Lower leg skin (tissue), 3 donors: Measurements from ENCODE around the gene POLDIP2.

Experiments used
- CTCF ChIP-seq, 3 donors: fragments of 450-650 bp; IDR thresholded peaks; one replicate each; pipeline ENCODE4 v1.5.1; 2016; ENCODE audit warnings: antibody characterized with exemption in 3 of 3, mild to moderate bottlenecking in 3 of 3, moderate library complexity in 2 of 3
- POLR2A ChIP-seq, 2 donors: fragments of 450-650 bp; IDR thresholded peaks; one replicate each; pipeline ENCODE4 v1.6.1; 2016 to 2017; ENCODE audit warnings: antibody characterized with exemption in 2 of 2, mild to moderate bottlenecking in 1 of 2, moderate library complexity in 1 of 2

- TF ChIP-seq POLR2A (IDR thresholded peaks at IDR 0.05) (no peak), CTCF (IDR thresholded peaks at IDR 0.05) (no peak)
Observed at GRCh38 chr17:28397687-28398279, 40.5 kb upstream of the POLDIP2 start.
